ENCODE measurements around the gene ANXA11. TPM values are rescaled to one million over a fixed set of nuclear protein-coding genes. Genes with fewer than 3 reads are reported as not detected.
"Not testable (repeated sequence)": the region's sequence is repeated elsewhere in the genome, so short reads cannot be mapped to it uniquely, and the experiment has no call there.

ANXA11 gene
- total and polyA plus RNA-seq, 8 donors = 91.4 to 293 (median 161) TPM

DNA sequence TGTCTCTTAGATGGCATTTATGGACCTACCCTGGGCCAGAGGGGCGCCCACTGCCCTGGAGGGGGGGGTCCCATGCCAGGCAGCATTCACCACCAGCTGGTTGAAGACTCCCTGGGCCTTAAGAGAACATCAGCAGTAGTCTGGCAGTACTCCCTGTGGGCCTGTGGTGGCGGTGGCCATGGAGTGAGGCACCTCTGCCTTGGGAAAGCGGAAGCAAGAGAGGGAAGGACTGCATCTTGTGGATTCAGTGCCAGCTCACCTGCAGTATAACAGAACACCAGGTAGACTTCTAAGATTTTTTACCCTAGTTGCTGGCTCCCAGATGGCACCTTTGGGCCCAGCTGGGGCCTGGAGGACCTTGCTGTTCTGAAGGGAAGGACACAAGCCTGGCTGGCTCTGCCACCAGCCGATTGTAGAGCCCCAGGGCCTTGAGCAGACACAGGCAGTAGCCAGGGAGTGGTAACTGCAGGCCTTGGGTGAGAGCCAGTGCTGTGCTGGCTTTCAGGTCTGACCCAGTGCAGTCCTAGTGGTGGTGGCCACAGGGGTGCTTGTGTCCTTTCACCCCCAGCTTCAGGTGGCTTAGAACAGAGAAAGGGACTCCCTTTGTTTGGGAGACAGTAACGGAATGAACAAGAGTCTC is 57.1 kb downstream of the ANXA11 start:
- no peaks in the 10 kb centered on the region for H3K9me3 ChIP-seq
- TF ChIP-seq, protein P1, sequence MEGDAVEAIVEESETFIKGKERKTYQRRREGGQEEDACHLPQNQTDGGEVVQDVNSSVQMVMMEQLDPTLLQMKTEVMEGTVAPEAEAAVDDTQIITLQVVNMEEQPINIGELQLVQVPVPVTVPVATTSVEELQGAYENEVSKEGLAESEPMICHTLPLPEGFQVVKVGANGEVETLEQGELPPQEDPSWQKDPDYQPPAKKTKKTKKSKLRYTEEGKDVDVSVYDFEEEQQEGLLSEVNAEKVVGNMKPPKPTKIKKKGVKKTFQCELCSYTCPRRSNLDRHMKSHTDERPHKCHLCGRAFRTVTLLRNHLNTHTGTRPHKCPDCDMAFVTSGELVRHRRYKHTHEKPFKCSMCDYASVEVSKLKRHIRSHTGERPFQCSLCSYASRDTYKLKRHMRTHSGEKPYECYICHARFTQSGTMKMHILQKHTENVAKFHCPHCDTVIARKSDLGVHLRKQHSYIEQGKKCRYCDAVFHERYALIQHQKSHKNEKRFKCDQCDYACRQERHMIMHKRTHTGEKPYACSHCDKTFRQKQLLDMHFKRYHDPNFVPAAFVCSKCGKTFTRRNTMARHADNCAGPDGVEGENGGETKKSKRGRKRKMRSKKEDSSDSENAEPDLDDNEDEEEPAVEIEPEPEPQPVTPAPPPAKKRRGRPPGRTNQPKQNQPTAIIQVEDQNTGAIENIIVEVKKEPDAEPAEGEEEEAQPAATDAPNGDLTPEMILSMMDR (IDR thresholded peaks at IDR 0.05) = no peak
- TF ChIP-seq POLR2AphosphoS5 (IDR thresholded peaks at IDR 0.05) (no peak), EP300 (IDR thresholded peaks at IDR 0.05) (no peak), POLR2A (IDR thresholded peaks at IDR 0.05) (no peak)
- H3K27ac ChIP-seq = peak overlapping the region in 1 of 5 donors; percentile 29
- no peak overlapping the region for H3K4me3 ChIP-seq
- H3K36me3 ChIP-seq = peaks cover 18 to 63% (median 54%) of the 10 kb centered on the region in 4 donors
- H3K4me1 ChIP-seq = peaks cover 15 to 26% (median 21%) of the 10 kb centered on the region in 4 donors
- H3K27me3 ChIP-seq = no peaks in the 10 kb centered on the region
- intact Hi-C loops (cut with DNase I; ENCODE audit: low total_unique reads) = no loop called here
- no peak for DNase-seq
- 75 to 92% (median 89%) methylated on average over 4 to 5 of the region's 5 CpGs for WGBS, 5 donors

DNA sequence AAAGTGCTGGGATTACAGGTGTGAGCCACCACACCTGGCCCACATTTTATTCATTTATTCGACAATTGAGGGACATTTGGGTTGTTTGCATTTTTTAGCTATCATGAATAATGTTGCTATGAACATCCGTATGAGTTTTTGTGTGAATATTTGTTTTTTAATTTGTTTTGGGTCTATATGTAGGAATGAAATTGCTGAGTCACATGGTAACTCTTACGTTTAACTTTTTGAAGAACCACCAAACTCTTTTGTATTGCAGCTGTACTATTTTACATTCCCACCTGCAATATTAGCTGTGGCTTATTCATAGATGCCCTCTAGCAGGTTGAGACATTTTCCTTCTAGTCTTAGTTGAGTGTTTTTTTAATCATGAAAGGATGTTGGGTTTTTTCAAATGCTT is 58.4 kb downstream of the ANXA11 start:
- DNase-seq = no peak
- H3K27ac ChIP-seq = no peak overlapping the region
- TF ChIP-seq, protein P1 (IDR thresholded peaks at IDR 0.05) = no peak
- no peak for TF ChIP-seq EP300 (IDR thresholded peaks at IDR 0.05)
- TF ChIP-seq POLR2A (IDR thresholded peaks at IDR 0.05) = no peak
- TF ChIP-seq POLR2AphosphoS5 (IDR thresholded peaks at IDR 0.05) = no peak
- WGBS, 5 donors = 75 to 87% (median 83%) methylated on average over 3 of the region's 3 CpGs
- H3K36me3 ChIP-seq = peaks cover 7 to 49% (median 40%) of the 10 kb centered on the region in 4 donors
- no peaks in the 10 kb centered on the region for H3K27me3 ChIP-seq
- no peaks in the 10 kb centered on the region for H3K9me3 ChIP-seq
- no peak overlapping the region for H3K4me3 ChIP-seq
- intact Hi-C loops (cut with DNase I; ENCODE audit: low total_unique reads) = no loop called here
- peaks cover 15 to 23% (median 21%) of the 10 kb centered on the region in 4 donors for H3K4me1 ChIP-seq

DNA sequence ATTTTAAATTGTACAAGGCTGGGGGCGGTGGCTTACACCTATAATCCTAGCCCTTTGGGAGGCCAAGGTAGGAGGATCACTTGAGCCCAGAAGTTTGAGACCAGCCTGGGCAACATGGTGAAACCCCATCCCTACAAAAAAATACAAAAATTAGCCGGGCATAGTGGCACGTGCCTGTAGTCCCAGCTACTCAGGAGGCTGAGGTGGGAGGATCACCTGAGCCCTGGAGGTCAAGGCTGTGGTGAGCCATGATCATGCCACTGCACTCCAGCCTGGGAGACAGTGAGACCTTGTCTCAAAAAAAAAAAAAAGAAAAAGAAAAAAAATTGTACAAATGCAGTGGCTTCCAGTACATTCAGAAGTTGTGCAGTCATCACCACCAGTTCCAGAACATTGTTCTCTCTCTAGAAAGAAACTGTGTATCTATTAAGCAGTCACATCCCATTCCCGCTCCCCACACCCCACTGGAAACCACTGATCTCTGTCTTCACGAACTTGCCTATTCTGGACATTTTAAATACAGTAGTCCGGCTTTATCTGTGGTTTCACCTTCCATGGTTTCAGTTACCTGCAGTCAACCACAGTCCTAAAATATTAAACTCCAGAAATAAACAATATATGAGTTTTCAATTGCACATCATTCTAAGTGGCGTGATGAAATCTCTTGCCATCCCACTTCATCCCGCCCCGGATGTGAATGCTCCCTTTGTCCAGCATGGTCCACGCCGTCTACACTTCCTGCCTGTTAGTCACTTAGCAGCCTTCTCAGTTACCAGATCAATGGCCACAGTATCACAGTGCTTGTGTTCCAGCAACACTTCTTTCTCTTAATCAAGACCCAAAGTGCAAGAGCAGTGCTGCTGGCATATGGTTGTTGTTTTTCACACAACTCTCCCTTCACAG is 59.7 kb downstream of the ANXA11 start:
- H3K27ac ChIP-seq = peak overlapping the region in 4 of 5 donors; percentile 20 to 50 (median 38)
- intact Hi-C loops (cut with DNase I; ENCODE audit: low total_unique reads); DNase-seq: not testable (repeated sequence)

DNA sequence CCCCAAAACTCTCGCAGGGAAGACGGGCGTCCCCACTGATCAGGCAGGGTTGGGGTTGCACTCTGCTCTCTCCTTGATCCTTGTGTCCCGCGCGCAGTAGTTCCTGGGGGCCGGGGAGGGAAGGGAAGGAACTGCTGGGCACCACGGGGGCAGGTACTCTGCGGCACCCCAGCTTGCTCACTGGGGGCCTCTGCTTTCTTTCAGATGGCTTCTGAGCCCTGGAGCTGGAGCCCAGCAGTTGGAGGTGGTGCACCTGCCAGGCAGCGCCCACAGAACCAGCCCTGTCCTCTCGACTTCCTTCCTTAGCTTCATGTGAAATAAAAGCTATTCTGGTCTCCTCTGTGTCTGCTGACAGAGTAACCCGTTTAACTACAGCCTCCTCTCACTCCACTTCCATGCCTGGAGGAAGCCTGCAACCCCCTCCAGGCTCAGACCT is 60.6 kb downstream of the ANXA11 start:
- Histone ChIP-seq H3K27ac (peak overlapping the region in 3 of 5 donors; percentile 4 to 69 (median 50)), H3K4me3 (peak overlapping the region in 2 of 4 donors; percentile 25), H3K27me3 (peaks cover 0 to 6% (median 0%) of the 10 kb centered on the region in 3 donors), H3K9me3 (no peaks in the 10 kb centered on the region), H3K36me3 (peaks cover 0 to 27% (median 19%) of the 10 kb centered on the region in 4 donors), H3K4me1 (peaks cover 15 to 23% (median 21%) of the 10 kb centered on the region in 4 donors)
- TF ChIP-seq, protein P1 (IDR thresholded peaks at IDR 0.05) = no peak
- TF ChIP-seq POLR2A (IDR thresholded peaks at IDR 0.05) = no peak
- no peak for TF ChIP-seq EP300 (IDR thresholded peaks at IDR 0.05)
- TF ChIP-seq POLR2AphosphoS5 (IDR thresholded peaks at IDR 0.05) = no peak
- intact Hi-C loops (cut with DNase I; ENCODE audit: low total_unique reads) = loop anchor here (5.0 kb wide), 1 partner anchor 73 kb away; no protein-coding TSS in a partner anchor
- no peak for DNase-seq
- 6 to 24% (median 11%) methylated on average over 12 of the region's 12 CpGs for WGBS, 5 donors

More for the DNA sequence above, 59.7 kb downstream of the ANXA11 start:
- not testable (repeated sequence) for H3K4me3 ChIP-seq, H3K27me3 ChIP-seq, H3K9me3 ChIP-seq
- TF ChIP-seq POLR2AphosphoS5 (IDR thresholded peaks at IDR 0.05) = peak in 1 of 3 donors; percentile 29
- H3K4me1 ChIP-seq = peaks cover 15 to 23% (median 21%) of the 10 kb centered on the region in 4 donors
- 64 to 79% (median 69%) methylated on average over 11 of the region's 11 CpGs for WGBS, 5 donors
- peaks cover 0 to 37% (median 27%) of the 10 kb centered on the region in 4 donors for H3K36me3 ChIP-seq

Measured in stomach (tissue), 9 donors.